ENCODE measurements around the gene GNAT2. TPM values are rescaled to one million over a fixed set of nuclear protein-coding genes. Genes with fewer than 3 reads are reported as not detected.
A peak's percentile ranks its signal among the peaks of the same experiment; 100 is the strongest.

Gene GNAT2
- total RNA-seq, 1 donor from 2014 or later, result not detected

DNA sequence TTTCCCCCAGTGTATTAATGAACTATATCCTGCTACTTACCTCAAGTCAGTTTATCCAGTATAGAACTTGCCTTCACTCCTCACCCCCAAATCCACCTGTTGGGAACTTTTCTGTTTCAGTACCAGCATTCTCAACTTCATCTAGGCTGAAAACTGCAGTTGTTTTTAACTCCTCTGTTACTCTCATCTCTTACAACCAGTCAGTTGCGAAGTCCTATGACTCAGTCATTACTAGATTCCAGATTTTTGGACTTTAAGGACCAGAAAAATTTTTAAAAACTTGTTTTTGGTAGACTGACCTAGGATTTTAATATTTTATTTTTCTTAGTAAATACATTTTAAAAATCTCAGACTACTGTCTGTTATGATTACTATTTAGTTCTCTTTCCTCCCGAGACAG is 62.9 kb downstream of the GNAT2 start:
- H3K4me3 Mint-ChIP-seq (ENCODE audit: unreplicated experiment), result no peak overlapping the region
- H3K27ac Mint-ChIP-seq (ENCODE audit: unreplicated experiment), result peak overlapping the region; percentile 55
- H3K9me3 Mint-ChIP-seq (ENCODE audit: low read depth), result no peaks in the 10 kb centered on the region
- DNase-seq (ENCODE audit: low spot score), result no peak
- peaks cover 20% of the 10 kb centered on the region for H3K4me1 Mint-ChIP-seq (ENCODE audit: low read depth)
- peaks cover 2% of the 10 kb centered on the region for H3K36me3 Mint-ChIP-seq (ENCODE audit: low read depth)
- TF ChIP-seq CTCF (IDR thresholded peaks at IDR 0.05), result no peak
- no peaks in the 10 kb centered on the region for H3K27me3 Mint-ChIP-seq (ENCODE audit: low read depth)

Other genes with a start within 250 kb of the GNAT2 start
- gene SORT1, start 221.7 kb downstream of the GNAT2 start, total RNA-seq, result 84.1 to 107 TPM (median 107 TPM) in 3 replicates
- 80.2 to 90.5 TPM (median 84.3 TPM) in 3 replicates for gene PSMA5, start 193.2 kb downstream of the GNAT2 start, total RNA-seq
- 0.75 to 1.3 TPM (median 1.1 TPM) in 3 replicates for gene SYPL2, start 153.1 kb downstream of the GNAT2 start, total RNA-seq
- gene ATXN7L2, start 135.7 kb downstream of the GNAT2 start, total RNA-seq, result 3.6 to 4.3 TPM (median 4.3 TPM) in 3 replicates
- gene CYB561D1, start 125.5 kb downstream of the GNAT2 start, total RNA-seq, result 10.2 to 10.8 TPM (median 10.7 TPM) in 3 replicates
- gene AMIGO1, start 109.9 kb downstream of the GNAT2 start, total RNA-seq, result 3.1 to 4.6 TPM (median 4.5 TPM) in 3 replicates
- gene GPR61, start 79.7 kb downstream of the GNAT2 start, total RNA-seq, result not detected in 3 replicates
- gene GNAI3, start 71.0 kb downstream of the GNAT2 start, total RNA-seq, result 10.7 to 11.3 TPM (median 10.8 TPM) in 3 replicates
- gene AMPD2, start 221 bp upstream of the GNAT2 start, total RNA-seq, result 70.6 to 100 TPM (median 74.2 TPM) in 3 replicates
- 14.5 to 20.8 TPM (median 14.8 TPM) in 3 replicates for gene GSTM4, start 36.5 kb upstream of the GNAT2 start, total RNA-seq
- 24.6 to 41.3 TPM (median 25.8 TPM) in 3 replicates for gene GSTM2, start 48.4 kb upstream of the GNAT2 start, total RNA-seq
- 8.9 to 17.8 TPM (median 17.8 TPM) in 3 replicates for gene GSTM1, start 68.2 kb upstream of the GNAT2 start, total RNA-seq
- not detected in 3 replicates for gene GSTM5, start 92.6 kb upstream of the GNAT2 start, total RNA-seq
- gene GSTM3, start 121.4 kb upstream of the GNAT2 start, total RNA-seq, result 51.2 to 63.8 TPM (median 61.5 TPM) in 3 replicates
- not detected in 3 replicates for gene EPS8L3, start 144.3 kb upstream of the GNAT2 start, total RNA-seq

All from chondrocyte (in vitro differentiated cells).